ENCODE results near the gene EPB41L4B.
"Not testable (repeated sequence)": the region's sequence is repeated elsewhere in the genome, so short reads cannot be mapped to it uniquely, and the experiment has no call there.

Gene EPB41L4B

DNA sequence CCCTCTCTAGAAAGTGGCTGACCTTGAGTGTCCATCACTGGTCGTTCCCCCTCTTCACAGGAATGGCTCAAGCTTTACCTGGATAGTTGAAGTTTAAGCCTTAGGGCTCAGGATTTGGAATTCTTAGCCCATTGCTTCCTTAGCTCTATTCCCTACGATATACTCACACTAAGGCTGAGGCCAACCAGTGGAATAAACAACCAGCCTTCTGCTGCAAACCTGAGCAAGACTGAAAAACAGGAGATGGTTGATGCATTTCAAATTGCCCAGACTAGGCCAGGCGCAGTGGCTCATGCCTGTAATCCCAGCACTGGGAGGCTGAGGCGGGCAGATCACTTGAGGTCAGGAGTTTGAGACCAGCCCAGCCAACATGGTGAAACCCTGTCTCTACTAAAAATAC is 194.2 kb downstream of the EPB41L4B start:
- not testable (repeated sequence) for DNase-seq (ENCODE audit: low spot score); FAIRE-seq

DNA sequence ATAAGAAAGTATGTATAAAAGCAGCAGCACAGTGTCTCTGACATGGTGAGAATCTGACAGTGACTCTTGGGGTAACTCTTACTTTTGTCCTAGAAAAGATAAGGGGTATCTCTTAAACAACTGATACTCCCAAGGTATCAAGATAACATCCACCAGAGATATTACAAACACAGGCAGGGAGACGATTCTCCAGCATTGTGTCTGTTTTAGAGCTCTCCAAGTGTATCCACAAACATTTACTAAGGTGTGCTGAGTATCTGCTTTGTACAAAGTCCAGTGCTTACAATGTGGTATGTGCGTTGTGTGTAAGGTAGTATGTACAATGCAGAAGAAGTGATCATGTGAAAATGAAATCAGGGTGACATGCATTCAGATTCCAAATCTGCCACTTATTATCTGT is 196.7 kb downstream of the EPB41L4B start:
- FAIRE-seq (no peak), DNase-seq (ENCODE audit: low spot score) (no peak)

DNA sequence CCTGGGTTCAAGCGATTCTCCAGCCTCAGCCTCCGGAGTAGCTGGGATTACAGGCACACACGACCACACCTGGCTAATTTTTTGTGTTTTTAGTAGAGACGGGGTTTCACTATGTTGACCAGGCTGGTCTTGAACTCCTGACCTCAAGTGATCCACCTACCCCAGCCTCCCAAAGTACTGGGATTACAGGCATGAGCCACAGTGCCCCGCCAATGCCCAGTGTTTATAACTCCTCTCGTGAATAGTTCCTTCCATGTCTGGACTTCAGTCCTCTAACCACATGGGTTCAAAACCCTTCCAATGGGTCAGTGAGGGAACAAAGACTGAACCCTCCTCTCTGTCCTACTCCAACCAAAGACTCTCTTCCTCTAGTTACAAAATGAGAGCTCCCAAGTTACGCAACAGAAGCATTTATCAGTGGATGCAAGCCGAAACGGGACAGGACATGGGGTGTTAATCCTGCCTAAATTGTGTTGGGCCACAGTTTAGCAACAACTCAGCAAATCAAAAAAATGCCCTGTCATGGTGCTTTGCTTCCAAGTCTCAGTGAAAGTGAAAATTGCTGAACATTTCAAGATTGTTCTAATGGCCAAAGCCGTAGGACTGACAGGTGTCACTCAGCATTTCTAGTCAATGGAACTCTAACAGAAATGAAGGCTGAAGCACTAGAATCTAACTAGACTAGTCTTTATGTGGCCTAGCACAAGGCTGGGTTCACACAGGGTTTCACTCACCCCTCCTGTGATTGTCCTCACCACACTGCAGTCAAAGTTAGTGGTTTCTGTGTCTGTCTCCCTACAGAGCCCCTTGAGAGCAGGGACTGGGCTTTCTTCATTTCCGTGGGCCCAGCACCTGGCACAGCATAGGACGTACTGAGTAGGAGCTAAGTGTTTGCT is 197.9 kb downstream of the EPB41L4B start:
- no peak for DNase-seq (ENCODE audit: low spot score)

More for the DNA sequence above, 197.9 kb downstream of the EPB41L4B start:
- no peak for FAIRE-seq

Measured in urothelium cell line (cell line).